ENCODE measurements around the gene SLCO1B1. TPM values are rescaled to one million over a fixed set of nuclear protein-coding genes. Genes with fewer than 3 reads are reported as not detected.
A peak's percentile ranks its signal among the peaks of the same experiment; 100 is the strongest.

SLCO1B1 gene
- total and polyA plus RNA-seq, 2 of the 8 experiments (the other 6 are each of a cell fraction or from before 2014, with no cell fraction given): 0.13 TPM; not detected in 1

DNA sequence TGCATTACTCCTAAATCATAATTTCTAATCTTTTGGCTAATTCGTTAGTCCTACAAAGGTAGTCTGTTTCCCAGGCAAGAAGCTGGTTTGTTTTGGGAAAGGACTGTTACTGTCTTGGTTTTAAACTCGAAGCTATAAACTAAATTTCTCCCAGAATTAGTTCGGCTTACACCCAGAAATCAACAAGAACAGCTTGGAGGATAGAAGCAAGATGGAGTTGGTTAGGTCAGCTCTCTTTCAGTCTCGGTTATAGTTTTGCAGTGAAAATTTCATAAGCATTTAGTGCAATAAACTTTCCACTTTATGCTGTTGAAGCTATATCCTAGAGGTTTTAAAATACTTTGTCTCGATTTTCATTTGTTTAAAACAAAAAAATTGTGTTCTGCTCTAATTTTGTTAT is 103.4 kb downstream of the SLCO1B1 start:
- DNase-seq (ENCODE audit: low read depth in 1 of 2, low spot score in 2 of 2) (no peak), FAIRE-seq (no peak)
- Histone ChIP-seq H2BK12ac (ENCODE audit: low read depth, low read length) (no peak overlapping the region), H3K9ac (replicated peaks in 1 of 4; ENCODE audit: extremely low read depth in 1 of 4, low read depth in 3 of 4, low read length in 3 of 4) (no peak overlapping the region), H2BK120ac (replicated peaks; ENCODE audit: low read depth, low read length) (no peak overlapping the region), H3K4me2 (ENCODE audit: insufficient read depth in 1 of 2, low read depth in 2 of 2, low read length in 2 of 2) (no peak overlapping the region), H3K27ac (ENCODE audit: low read depth, low read length) (no peak overlapping the region), H3K79me2 (ENCODE audit: control insufficient read depth in 1 of 2, insufficient read depth in 2 of 2, low read length in 2 of 2) (no peaks in the 10 kb centered on the region), H3K4me1 (replicated peaks in 1 of 4; ENCODE audit: control insufficient read depth in 3 of 4, insufficient read depth in 4 of 4, low read length in 3 of 4) (no peaks in the 10 kb centered on the region), H2BK20ac (ENCODE audit: low read length) (no peak overlapping the region), H2AK5ac (ENCODE audit: low read depth, low read length) (no peak overlapping the region), H3K36me3 (ENCODE audit: control insufficient read depth in 2 of 4, insufficient read depth in 4 of 4, low read length in 3 of 4) (no peaks in the 10 kb centered on the region), H2AFZ (ENCODE audit: low read length) (0 out of 2 replicates have a peak overlapping the region, but pooled peaks have one; percentile 5), H4K8ac (ENCODE audit: extremely low read depth, insufficient read depth, low read length) (no peak overlapping the region), H3K9me3 (ENCODE audit: insufficient read depth in 2 of 2, low read depth in 1 of 2, low read length in 1 of 2) (no peaks in the 10 kb centered on the region; a peak in 1 of 4 replicates), H4K20me1 (replicated peaks in 1 of 2; ENCODE audit: control insufficient read depth in 1 of 2, insufficient read depth in 2 of 2, low read length in 2 of 2) (no peaks in the 10 kb centered on the region), H3K23ac (ENCODE audit: insufficient read length) (no peak overlapping the region), H2BK5ac (ENCODE audit: low read depth, low read length) (no peak overlapping the region), H3K79me1 (ENCODE audit: low read depth, low read length) (no peaks in the 10 kb centered on the region), H3K14ac (ENCODE audit: insufficient read length) (no peak overlapping the region), H3K27me3 (replicated peaks in 1 of 4; ENCODE audit: control insufficient read depth in 3 of 4, extremely low read depth in 1 of 4, insufficient read depth in 3 of 4, low read length in 3 of 4) (no peaks in the 10 kb centered on the region), H3K4me3 (ENCODE audit: extremely low read depth in 1 of 4, insufficient read depth in 2 of 4, low read depth in 3 of 4, low read length in 4 of 4) (no peak overlapping the region), H3K4ac (replicated peaks; ENCODE audit: insufficient read length, low read depth, low read length) (no peak overlapping the region), H4K91ac (replicated peaks; ENCODE audit: insufficient read length, low read length) (no peak overlapping the region), H3K56ac (replicated peaks; ENCODE audit: insufficient read length, low read depth, low read length) (no peak overlapping the region), H3K23me2 (ENCODE audit: low read depth, low read length) (no peaks in the 10 kb centered on the region), H3K18ac (ENCODE audit: extremely low read depth, low read length) (no peak overlapping the region), H2BK15ac (ENCODE audit: low read length) (no peak overlapping the region), H4K5ac (ENCODE audit: insufficient read length, low read depth, low read length) (no peak overlapping the region)
- WGBS, 2 experiments (ENCODE audit: extremely low coverage in 1 of 2, insufficient coverage in 1 of 2, insufficient read length in 1 of 2, insufficient replicate concordance in 2 of 2, low coverage in 1 of 2, low lambda C conversion rate in 2 of 2, missing lambda C conversion rate in 1 of 2): 88% methylated on average over 5 of the region's 5 CpGs; no CpG with 5 or more reads in 1 of the 2 experiments
- ChIA-PET POLR2A (ENCODE audit: partially characterized antibody) (no interaction called here), CTCF (ENCODE audit: partially characterized antibody) (interaction anchor here (1.1 kb wide), 1 partner anchor 11 kb away, joined by 3 read pairs; no protein-coding TSS in a partner anchor)

Data from H1 (cell line).